CD4-positive, CD25-positive, alpha-beta regulatory T cell (primary cell): ENCODE results near the gene TXNIP. TPM values are rescaled to one million over a fixed set of nuclear protein-coding genes. Genes with fewer than 3 reads are reported as not detected.
"Not testable (repeated sequence)": the region's sequence is repeated elsewhere in the genome, so short reads cannot be mapped to it uniquely, and the experiment has no call there.

ENCODE experiments used
- ATAC-seq, 2 donors: fragments of 150-1000 bp; cut with Tn5 transposase; one replicate each; pipeline ENCODE4 v1.10.0; 2021; ENCODE audit warnings: low read depth in 2 of 2, moderate number of reproducible peaks in 2 of 2, moderate library complexity in 1 of 2
- DNase-seq, 3 donors: peaks; one replicate each; pipeline versions ENCODE4 v3.0.0 to v3.0.0-alpha.2; 2012 to 2022; ENCODE audit warnings: mixed read lengths in 1 of 3
- H3K27ac ChIP-seq: one replicate; pipeline ENCODE4 v1.7.0; 2013; ENCODE audit warnings: mild to moderate bottlenecking, low read length; ENCODE audit not compliant: insufficient read depth, poor library complexity, severe bottlenecking
- H3K27me3 ChIP-seq: one replicate; pipeline ENCODE4 v1.7.0; 2013; ENCODE audit warnings: low read length; ENCODE audit not compliant: control insufficient read depth, insufficient read depth
- H3K36me3 ChIP-seq: one replicate; pipeline ENCODE4 v1.7.0; 2013; ENCODE audit warnings: mild to moderate bottlenecking, low read length, moderate library complexity; ENCODE audit not compliant: control insufficient read depth, insufficient read depth
- H3K4me1 ChIP-seq: 2 replicates; pipeline ENCODE4 v1.7.0; 2013; ENCODE audit warnings: mild to moderate bottlenecking, low read length; ENCODE audit not compliant: insufficient read depth, control insufficient read depth, poor library complexity, severe bottlenecking
- H3K4me3 ChIP-seq: one replicate; pipeline ENCODE4 v1.7.0; 2013; ENCODE audit warnings: low read depth, mild to moderate bottlenecking, low read length, moderate library complexity
- H3K9me3 ChIP-seq, 2 experiments: 1 replicate in 1 of 2; 2 replicates in 1 of 2; pipeline ENCODE4 v1.7.0; 2013; ENCODE audit warnings: low read length in 2 of 2, mild to moderate bottlenecking in 1 of 2, moderate library complexity in 1 of 2; ENCODE audit not compliant: control insufficient read depth in 2 of 2
- H3K27ac Mint-ChIP-seq, 3 donors: one replicate each; pipeline ENCODE4 v1.8.0; 2020 to 2022; ENCODE audit warnings: mild to moderate bottlenecking in 3 of 3, mixed read lengths in 3 of 3, moderate library complexity in 2 of 3
- H3K27me3 Mint-ChIP-seq: one replicate; pipeline ENCODE4 v1.8.0; 2022; ENCODE audit warnings: mild to moderate bottlenecking, mixed read lengths
- H3K36me3 Mint-ChIP-seq: one replicate; pipeline ENCODE4 v1.8.0; 2020; ENCODE audit warnings: mixed read lengths
- H3K4me1 Mint-ChIP-seq, 4 donors: one replicate each; pipeline ENCODE4 v1.8.0; 2020 to 2022; ENCODE audit warnings: mixed read lengths in 4 of 4, mild to moderate bottlenecking in 1 of 4
- H3K4me3 Mint-ChIP-seq, 4 donors: one replicate each; pipeline ENCODE4 v1.8.0; 2020 to 2022; ENCODE audit warnings: mild to moderate bottlenecking in 4 of 4, mixed read lengths in 4 of 4, moderate library complexity in 3 of 4
- H3K9me3 Mint-ChIP-seq, 7 donors: one replicate each; pipeline ENCODE4 v1.8.0; 2020 to 2022; ENCODE audit warnings: mixed read lengths in 7 of 7, mild to moderate bottlenecking in 3 of 7, moderate library complexity in 2 of 7
- polyA plus RNA-seq, 4 donors: library from polyadenylated mRNA; unstranded; fragments of 300-500 nt; fragmentation: Illumina TruSeq; gene quantifications; one replicate each; pipeline ENCODE4 v1.2.3, GENCODE V29; 2021
- total RNA-seq: library from RNA; stranded (reverse); gene quantifications from one replicate; pipeline ENCODE4 v1.2.3, GENCODE V29; 2022

Gene TXNIP
- total and polyA plus RNA-seq, 5 donors from 2014 or later, result 1,496 to 4,955 (median 2,877) TPM

DNA sequence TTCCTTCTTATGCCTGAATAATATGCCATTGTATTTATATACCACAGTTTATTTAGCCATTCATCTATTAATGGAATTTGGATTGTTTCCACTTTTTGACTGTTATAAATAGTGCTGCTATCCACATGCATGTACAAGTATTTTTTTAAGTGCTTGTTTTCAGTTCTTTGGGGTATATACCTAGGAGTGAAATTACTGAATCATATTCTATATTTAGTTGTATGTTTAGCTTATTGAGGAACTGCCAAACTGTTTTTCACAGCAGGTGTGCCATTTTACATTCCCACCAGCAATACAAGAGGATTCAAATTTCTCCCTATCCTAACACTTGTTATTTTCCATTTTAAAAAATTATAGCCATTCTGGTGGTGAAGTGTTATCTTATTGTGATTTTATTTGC is 32.7 kb upstream of the TXNIP start:
- peaks cover 0 to 11% (median 4%) of the 10 kb centered on the region in 4 donors for H3K4me1 Mint-ChIP-seq
- no peak overlapping the region for H3K4me3 ChIP-seq
- no peaks in the 10 kb centered on the region for H3K36me3 ChIP-seq
- H3K27me3 ChIP-seq, result peaks cover 2% of the 10 kb centered on the region
- peaks cover 0 to 2% (median 0%) of the 10 kb centered on the region in 7 donors for H3K9me3 Mint-ChIP-seq
- no peaks in the 10 kb centered on the region for H3K36me3 Mint-ChIP-seq
- H3K4me3 Mint-ChIP-seq, result no peak overlapping the region
- ATAC-seq (no peak), DNase-seq (no peak)
- H3K27me3 Mint-ChIP-seq, result peaks cover 51% of the 10 kb centered on the region
- no peaks in the 10 kb centered on the region for H3K9me3 ChIP-seq
- no peak overlapping the region for H3K27ac Mint-ChIP-seq
- H3K27ac ChIP-seq, result no peak overlapping the region
- no peaks in the 10 kb centered on the region for H3K4me1 ChIP-seq

DNA sequence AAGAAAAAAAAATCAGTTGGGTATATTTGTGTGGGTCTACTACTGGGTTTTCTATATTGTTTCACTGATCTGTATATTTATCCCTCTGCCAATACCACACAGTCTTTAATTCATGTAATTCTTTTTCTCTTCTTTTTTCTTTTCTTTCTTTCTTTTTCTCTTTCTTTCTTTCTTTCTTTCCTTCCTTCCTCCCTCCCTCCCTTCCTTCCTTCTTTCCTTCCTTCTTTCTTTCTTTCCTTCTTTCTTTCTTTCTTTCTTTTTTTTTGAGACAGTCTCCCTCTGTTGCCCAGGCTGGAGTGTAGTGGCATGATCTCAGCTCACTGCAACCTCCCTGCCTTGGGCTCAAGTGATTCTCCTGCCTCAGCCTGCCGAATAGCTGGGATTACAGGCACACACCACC is 30.3 kb upstream of the TXNIP start:
- H3K36me3 Mint-ChIP-seq, H3K27ac Mint-ChIP-seq, ATAC-seq, H3K9me3 ChIP-seq, DNase-seq, H3K4me3 Mint-ChIP-seq, H3K27me3 ChIP-seq, H3K36me3 ChIP-seq, H3K4me1 ChIP-seq, H3K4me3 ChIP-seq, H3K9me3 Mint-ChIP-seq, H3K27ac ChIP-seq, H3K4me1 Mint-ChIP-seq: not testable (repeated sequence)
- peaks cover 53% of the 10 kb centered on the region for H3K27me3 Mint-ChIP-seq

DNA sequence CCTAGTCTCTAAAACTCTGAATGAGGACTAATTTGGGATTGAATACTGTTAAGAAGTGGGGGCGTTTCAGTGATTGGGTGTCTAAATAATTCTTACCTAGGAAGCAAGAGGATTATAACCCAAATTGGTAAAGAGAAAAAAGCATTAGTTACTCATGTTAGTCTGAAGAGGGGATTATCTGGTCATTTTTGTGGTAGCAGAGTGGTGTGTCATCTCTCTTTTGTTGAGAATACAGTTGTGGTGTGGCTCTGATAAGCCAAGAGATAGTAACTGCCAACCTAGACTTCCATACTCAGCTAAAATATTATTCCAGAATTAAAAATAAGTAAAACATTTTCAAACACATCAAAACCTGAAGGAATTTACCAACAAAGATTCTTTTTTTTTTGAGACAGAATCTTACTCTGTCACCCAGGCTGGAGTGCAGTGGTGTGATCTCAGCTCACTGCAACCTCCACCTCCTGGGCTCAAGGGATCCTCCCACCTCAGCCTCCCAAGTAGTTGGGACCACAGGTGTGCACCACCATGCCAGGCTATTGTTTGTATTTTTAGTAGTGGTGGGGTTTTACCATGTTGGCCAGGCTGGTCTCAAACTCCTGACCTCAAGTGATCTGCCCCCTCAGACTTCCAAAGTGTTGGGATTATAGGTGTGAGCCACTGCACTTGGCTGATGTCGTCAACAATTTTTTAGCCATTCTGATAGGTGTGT is 29.6 kb upstream of the TXNIP start:
- H3K36me3 ChIP-seq, H3K4me1 ChIP-seq, H3K4me3 Mint-ChIP-seq, DNase-seq, H3K4me1 Mint-ChIP-seq, H3K27ac ChIP-seq, H3K27ac Mint-ChIP-seq, H3K4me3 ChIP-seq, H3K9me3 Mint-ChIP-seq, ATAC-seq, H3K36me3 Mint-ChIP-seq, H3K9me3 ChIP-seq: not testable (repeated sequence)
- peaks cover 53% of the 10 kb centered on the region for H3K27me3 Mint-ChIP-seq
- peaks cover 13% of the 10 kb centered on the region for H3K27me3 ChIP-seq

DNA sequence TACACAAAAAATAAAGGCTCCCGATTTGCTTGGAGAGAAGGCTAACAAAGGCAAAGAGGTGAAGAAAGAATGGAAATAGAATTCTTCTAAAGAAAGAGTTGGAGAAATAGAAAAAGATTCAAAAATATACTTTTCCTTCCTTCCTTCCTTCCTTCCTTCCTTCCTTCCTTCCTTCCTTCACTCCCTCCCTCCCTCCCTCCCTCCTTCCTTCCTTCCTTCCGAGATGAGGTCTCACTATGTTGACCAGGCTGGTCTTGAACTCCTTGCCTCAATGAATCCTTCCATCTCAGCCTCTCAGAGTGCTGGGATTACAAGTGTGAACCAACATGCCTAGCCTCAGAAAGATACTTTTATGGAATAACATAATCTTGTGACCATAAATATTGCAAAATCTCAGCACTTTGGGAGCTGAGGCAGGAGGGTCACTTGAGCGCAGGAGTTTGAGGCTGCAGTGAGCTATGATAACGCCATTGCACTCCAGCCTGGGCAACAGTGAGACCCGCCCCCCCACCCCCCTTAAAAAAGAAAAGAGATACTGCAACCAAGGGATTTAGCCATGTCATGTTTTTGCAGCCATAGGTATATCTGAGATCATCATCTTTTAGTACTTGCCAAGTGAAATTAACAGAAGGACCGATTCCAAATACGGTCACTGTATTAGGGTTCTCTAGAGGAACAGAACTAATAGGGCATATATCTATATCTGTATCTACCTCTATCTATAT is 26.2 kb upstream of the TXNIP start:
- Mint-ChIP-seq H3K36me3 (no peaks in the 10 kb centered on the region), H3K4me1 (peaks cover 0 to 13% (median under 1%) of the 10 kb centered on the region in 4 donors), H3K27me3 (peaks cover 76% of the 10 kb centered on the region), H3K4me3 (no peak overlapping the region), H3K9me3 (peaks cover 0 to 5% (median 0%) of the 10 kb centered on the region in 7 donors), H3K27ac (no peak overlapping the region)
- H3K36me3 ChIP-seq, result no peaks in the 10 kb centered on the region
- DNase-seq (no peak), ATAC-seq (no peak)
- no peaks in the 10 kb centered on the region for H3K9me3 ChIP-seq
- no peak overlapping the region for H3K27ac ChIP-seq
- peaks cover 5% of the 10 kb centered on the region for H3K4me1 ChIP-seq
- peaks cover 40% of the 10 kb centered on the region for H3K27me3 ChIP-seq
- no peak overlapping the region for H3K4me3 ChIP-seq

DNA sequence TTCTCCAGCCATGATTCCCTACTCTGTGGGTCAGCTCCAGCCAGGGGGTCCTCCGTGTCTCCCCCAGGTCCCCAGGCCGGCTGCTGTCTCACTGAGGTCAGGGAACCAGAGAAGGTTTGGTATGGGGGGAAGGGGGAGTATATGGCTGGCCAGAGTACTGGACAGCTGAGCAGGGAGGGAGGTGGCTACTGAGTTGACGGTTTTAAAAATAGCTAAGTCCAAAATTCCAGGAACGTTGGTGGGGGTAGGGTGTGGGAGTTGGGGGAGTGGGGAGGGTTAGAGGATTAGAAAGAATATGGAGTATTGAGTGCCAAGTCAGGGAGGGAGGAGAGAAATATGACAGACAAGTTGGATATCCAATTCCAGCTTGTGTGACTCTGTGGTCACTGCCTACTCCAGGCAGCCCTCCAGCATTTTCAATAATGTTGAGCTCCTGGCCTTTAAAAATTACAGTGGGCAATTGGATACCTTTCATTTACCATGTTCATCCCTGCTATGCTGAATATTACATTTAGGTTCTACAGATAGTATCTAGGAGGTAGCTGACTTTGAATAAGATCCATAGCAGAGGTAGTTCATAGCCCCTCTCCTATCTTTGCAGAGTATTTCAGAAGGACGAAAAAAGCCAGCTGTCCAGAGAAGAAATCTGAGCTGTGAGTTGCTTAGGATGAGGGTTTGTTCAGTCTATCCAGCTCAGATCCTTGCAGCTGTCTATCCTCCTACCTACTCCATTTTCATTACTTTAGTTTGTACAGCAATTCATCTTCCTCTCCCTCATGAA is 25.4 kb upstream of the TXNIP start, which contains the start of gene HJV:
TSS of gene HJV (minus strand) at position 114 of the 781 bp plus-strand sequence. CDS start 1,504 bp downstream, outside the sequence.
- ATAC-seq (no peak), DNase-seq (no peak)
- Mint-ChIP-seq H3K36me3 (no peaks in the 10 kb centered on the region), H3K4me1 (peaks cover 0 to 13% (median under 1%) of the 10 kb centered on the region in 4 donors), H3K27ac (no peak within 1 kb of the TSS), H3K4me3 (peak within 1 kb of the TSS in 1 of 4 donors; percentile 48), H3K27me3 (peaks cover 81% of the 10 kb centered on the region), H3K9me3 (peaks cover 0 to 5% (median 0%) of the 10 kb centered on the region in 7 donors)
- Histone ChIP-seq H3K9me3 (no peaks in the 10 kb centered on the region), H3K4me1 (peaks cover 5% of the 10 kb centered on the region), H3K36me3 (no peaks in the 10 kb centered on the region), H3K27ac (no peak within 1 kb of the TSS), H3K27me3 (peaks cover 45% of the 10 kb centered on the region), H3K4me3 (no peak within 1 kb of the TSS)

DNA sequence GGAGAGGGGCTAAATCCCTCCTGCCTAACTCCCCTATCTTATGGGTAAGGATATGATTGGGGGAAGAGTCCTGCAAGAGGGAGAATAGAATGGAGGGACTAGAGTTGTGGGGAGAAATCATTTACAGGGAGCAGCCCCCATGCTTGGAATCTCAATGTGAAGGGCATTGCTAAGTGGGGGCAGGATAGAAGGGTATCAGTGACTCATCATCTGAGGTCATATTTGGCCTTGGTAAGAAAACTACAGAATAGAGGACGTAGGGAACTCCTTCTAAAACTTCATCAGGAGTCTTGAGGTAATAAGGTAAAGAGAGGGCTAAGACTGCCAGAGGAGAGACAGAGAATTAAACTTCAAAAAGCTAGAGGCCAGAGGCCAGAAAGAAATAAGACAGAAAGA is 24.7 kb upstream of the TXNIP start:
- DNase-seq, result no peak
- peaks cover 0 to 13% (median under 1%) of the 10 kb centered on the region in 4 donors for H3K4me1 Mint-ChIP-seq
- no peaks in the 10 kb centered on the region for H3K36me3 ChIP-seq
- peaks cover 0 to 5% (median 0%) of the 10 kb centered on the region in 7 donors for H3K9me3 Mint-ChIP-seq
- H3K27me3 Mint-ChIP-seq, result peaks cover 81% of the 10 kb centered on the region
- H3K4me3 ChIP-seq, result no peak overlapping the region
- H3K4me1 ChIP-seq, result peaks cover 5% of the 10 kb centered on the region
- no peaks in the 10 kb centered on the region for H3K9me3 ChIP-seq
- peak overlapping the region in 1 of 4 donors; percentile 48 for H3K4me3 Mint-ChIP-seq
- no peak overlapping the region for H3K27ac ChIP-seq
- no peak overlapping the region for H3K27ac Mint-ChIP-seq
- H3K36me3 Mint-ChIP-seq, result no peaks in the 10 kb centered on the region
- peaks cover 45% of the 10 kb centered on the region for H3K27me3 ChIP-seq
- no peak for ATAC-seq

DNA sequence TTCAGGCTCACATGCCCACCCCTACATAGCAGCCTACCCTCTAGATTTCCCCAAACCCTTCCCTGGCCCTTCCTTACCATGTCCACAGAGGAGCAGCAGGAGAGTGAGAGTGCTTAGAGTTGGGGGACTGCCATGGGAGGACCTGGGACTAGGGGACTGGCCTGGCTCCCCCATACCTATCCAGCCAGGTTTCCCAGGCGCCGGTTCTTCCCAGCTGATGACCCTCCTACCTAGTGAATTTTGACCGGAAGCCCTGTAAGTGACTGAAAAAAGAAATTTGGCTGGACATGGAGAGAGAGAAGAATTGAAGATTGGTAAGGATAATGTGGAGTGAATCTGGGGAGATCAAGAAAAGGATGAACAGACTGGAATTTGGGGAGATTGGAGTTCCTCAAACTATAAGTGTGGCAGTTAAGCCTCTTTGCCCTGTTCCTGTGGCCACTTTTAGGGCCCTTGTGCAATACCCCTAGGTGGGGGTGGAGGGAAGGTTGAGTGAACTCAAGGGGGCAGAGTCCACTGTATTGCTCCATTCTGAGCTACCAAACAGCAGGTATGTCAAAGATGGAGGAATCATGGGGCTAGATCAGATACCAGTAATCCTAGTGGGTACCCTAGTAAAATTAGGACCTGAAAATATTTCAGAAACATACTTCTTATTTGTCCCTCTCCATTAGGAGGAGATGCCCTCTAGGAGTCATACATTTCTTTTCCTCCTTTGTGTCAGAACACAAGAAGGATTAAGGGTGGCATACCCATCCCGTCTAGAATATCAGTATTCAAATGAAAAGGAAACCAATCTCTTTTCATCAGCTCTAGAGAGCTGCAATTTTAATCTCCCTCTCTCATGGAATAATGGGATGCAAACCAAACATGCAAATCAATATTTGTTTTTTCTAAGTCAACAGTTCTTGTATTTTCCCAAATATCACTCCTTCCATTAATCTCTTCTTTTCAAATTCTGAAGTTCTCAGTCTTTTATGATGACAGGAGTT is 24.0 kb upstream of the TXNIP start:
- no peak overlapping the region for H3K4me3 Mint-ChIP-seq
- H3K9me3 Mint-ChIP-seq, result peaks cover 0 to 5% (median 0%) of the 10 kb centered on the region in 7 donors
- Histone ChIP-seq H3K4me3 (no peak overlapping the region), H3K36me3 (no peaks in the 10 kb centered on the region), H3K27ac (no peak overlapping the region), H3K9me3 (no peaks in the 10 kb centered on the region), H3K27me3 (peaks cover 45% of the 10 kb centered on the region), H3K4me1 (peaks cover 5% of the 10 kb centered on the region)
- ATAC-seq (no peak), DNase-seq (no peak)
- peaks cover 84% of the 10 kb centered on the region for H3K27me3 Mint-ChIP-seq
- H3K36me3 Mint-ChIP-seq, result no peaks in the 10 kb centered on the region
- H3K27ac Mint-ChIP-seq, result no peak overlapping the region
- peaks cover 0 to 13% (median under 1%) of the 10 kb centered on the region in 4 donors for H3K4me1 Mint-ChIP-seq
